ENCODE results near the gene AGPAT3.

GRCh38 chr21:44006017-44006619, 141.1 kb downstream of the AGPAT3 start:
- no peak for TF ChIP-seq POLR2A (IDR thresholded peaks at IDR 0.05)
- TF ChIP-seq CTCF (IDR thresholded peaks at IDR 0.05), result no peak

Measured in prostate gland (tissue), 2 donors.